Esophagus (tissue), 2 donors: ENCODE measurements around the gene ENTPD3. TPM values are rescaled to one million over a fixed set of nuclear protein-coding genes. Genes with fewer than 3 reads are reported as not detected.

Experiments
- H3K27ac ChIP-seq, 2 donors: one replicate each; pipeline ENCODE4 v1.5.1; 2013; ENCODE audit warnings: low read depth in 2 of 2, mild to moderate bottlenecking in 2 of 2, inconsistent platforms in 1 of 2, low read length in 1 of 2, moderate library complexity in 1 of 2
- H3K27me3 ChIP-seq, 2 donors: one replicate each; pipeline ENCODE4 v1.6.1; 2013; ENCODE audit warnings: low read length in 2 of 2, control low read depth in 1 of 2, mild to moderate bottlenecking in 1 of 2; ENCODE audit not compliant: insufficient read depth in 2 of 2, control insufficient read depth in 1 of 2
- H3K36me3 ChIP-seq, 2 donors: one replicate each; pipeline ENCODE4 v1.6.1; 2013; ENCODE audit warnings: low read length in 1 of 2; ENCODE audit not compliant: control insufficient read depth in 2 of 2, insufficient read depth in 2 of 2
- H3K4me1 ChIP-seq, 2 donors: one replicate each; pipeline ENCODE4 v1.6.1; 2013; ENCODE audit warnings: low read length in 1 of 2; ENCODE audit not compliant: control insufficient read depth in 2 of 2, insufficient read depth in 2 of 2
- H3K4me3 ChIP-seq, 2 donors: one replicate each; pipeline ENCODE4 v1.5.1; 2013; ENCODE audit warnings: low read length in 2 of 2, mild to moderate bottlenecking in 2 of 2, low read depth in 1 of 2, moderate library complexity in 1 of 2
- H3K9me3 ChIP-seq, 2 donors: one replicate each; pipeline ENCODE4 v1.6.1; 2013; ENCODE audit warnings: mild to moderate bottlenecking in 2 of 2, low read depth in 1 of 2, low read length in 1 of 2, moderate library complexity in 1 of 2; ENCODE audit not compliant: control insufficient read depth in 2 of 2, insufficient read depth in 1 of 2
- WGBS, 2 donors: extraction: QIAGEN DNeasy Blood & Tissue Kit; methylation state at CpG; one replicate each; pipeline ENCODE4 v1.1.7; 2013; 5-methylcytosine and 5-hydroxymethylcytosine counted together
- polyA plus RNA-seq, 2 donors: library from polyadenylated mRNA; stranded (reverse); fragments of 200-250 nt; gene quantifications; one replicate each; pipeline ENCODE4 v1.2.3, GENCODE V29; 2013
- donor health status: healthy with polysubstance abuse.
- donor health status: Bipolar disorder and iron deficiency.

Gene ENTPD3
- polyA plus RNA-seq, 2 donors, result 4.0 to 4.2 TPM

DNA sequence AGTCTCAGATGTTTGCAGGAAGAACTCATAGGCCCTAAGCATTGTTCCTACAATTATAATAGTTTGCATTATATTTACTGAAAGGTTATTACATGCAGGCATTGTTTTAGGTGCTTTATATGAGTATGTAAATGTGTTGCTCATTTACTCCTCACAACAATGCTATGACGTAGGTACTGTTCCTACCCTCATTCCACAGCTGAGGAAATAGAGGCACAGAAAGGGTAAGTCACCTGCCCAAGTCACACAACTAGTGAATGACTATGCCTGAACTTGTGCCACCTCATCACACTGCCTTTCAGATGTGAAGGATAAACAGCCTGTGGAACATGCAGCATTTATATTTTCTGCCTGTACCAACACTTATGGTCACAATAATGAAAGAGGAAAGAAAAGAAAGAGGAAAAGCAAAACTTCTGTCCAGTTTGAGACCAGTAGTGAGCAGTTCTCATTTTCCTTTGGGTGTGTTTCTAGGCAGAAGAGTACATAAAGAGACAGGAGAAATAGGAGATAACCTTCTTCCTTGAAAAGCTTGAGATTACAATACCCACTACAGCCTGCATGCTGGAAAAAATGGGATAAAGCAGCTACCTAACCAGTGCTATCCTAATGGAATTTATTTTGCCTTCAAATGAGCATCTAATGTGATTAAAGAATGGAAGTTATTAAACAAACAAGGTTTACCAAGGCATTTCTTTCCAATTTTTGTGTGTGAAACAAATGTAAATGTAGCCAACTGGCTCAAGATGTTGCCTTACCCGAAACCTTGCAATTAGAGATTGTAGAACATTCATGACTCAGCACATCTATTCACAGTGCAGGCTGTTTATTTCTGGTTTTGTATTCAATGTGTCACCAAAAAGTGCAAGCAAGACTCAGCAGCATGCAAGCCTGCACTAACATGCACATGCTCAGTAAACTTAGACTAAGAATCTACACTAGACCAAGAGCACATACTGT, 20.5 kb upstream of the ENTPD3 start:
- WGBS, 2 donors, result 42 to 53% methylated on average over 2 of the region's 2 CpGs
- no peaks in the 10 kb centered on the region for H3K4me1 ChIP-seq
- no peaks in the 10 kb centered on the region for H3K9me3 ChIP-seq
- H3K27ac ChIP-seq, result peak overlapping the region; percentile 33 to 71
- H3K27me3 ChIP-seq, result no peaks in the 10 kb centered on the region
- no peaks in the 10 kb centered on the region for H3K36me3 ChIP-seq
- no peak overlapping the region for H3K4me3 ChIP-seq

DNA sequence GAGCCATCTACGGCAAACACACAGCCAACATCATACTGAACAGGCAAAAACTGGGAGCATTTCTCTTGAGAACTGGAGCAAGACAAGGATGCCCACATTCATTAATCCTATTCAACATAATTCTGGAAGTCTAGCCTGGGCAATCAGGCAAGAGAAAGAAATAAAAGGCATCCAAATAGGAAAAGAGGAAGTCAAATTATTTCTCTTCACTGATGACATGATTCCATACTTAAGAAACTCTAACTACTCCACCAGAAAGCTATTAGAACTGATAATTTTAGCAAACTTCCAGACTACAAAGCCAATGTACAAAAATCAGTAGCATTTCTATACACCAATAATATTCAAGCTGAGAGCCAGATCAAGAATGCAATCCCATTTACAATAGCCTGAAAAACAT, 17.3 kb upstream of the ENTPD3 start:
- Histone ChIP-seq H3K27ac (no peak overlapping the region), H3K36me3 (no peaks in the 10 kb centered on the region), H3K4me3 (no peak overlapping the region), H3K4me1 (no peaks in the 10 kb centered on the region), H3K9me3 (no peaks in the 10 kb centered on the region), H3K27me3 (no peaks in the 10 kb centered on the region)
- WGBS, 2 donors, result 94 to 97% methylated on average over 1 of the region's 1 CpG

GRCh38 chr3:40377822-40378221, 9.2 kb upstream of the ENTPD3 start:
- H3K27me3 ChIP-seq, result no peaks in the 10 kb centered on the region
- no peak overlapping the region for H3K27ac ChIP-seq
- no peaks in the 10 kb centered on the region for H3K4me1 ChIP-seq
- no peaks in the 10 kb centered on the region for H3K9me3 ChIP-seq
- no peak overlapping the region for H3K4me3 ChIP-seq
- WGBS, 2 donors, result 77 to 89% methylated on average over 1 of the region's 1 CpG
- H3K36me3 ChIP-seq, result no peaks in the 10 kb centered on the region

DNA sequence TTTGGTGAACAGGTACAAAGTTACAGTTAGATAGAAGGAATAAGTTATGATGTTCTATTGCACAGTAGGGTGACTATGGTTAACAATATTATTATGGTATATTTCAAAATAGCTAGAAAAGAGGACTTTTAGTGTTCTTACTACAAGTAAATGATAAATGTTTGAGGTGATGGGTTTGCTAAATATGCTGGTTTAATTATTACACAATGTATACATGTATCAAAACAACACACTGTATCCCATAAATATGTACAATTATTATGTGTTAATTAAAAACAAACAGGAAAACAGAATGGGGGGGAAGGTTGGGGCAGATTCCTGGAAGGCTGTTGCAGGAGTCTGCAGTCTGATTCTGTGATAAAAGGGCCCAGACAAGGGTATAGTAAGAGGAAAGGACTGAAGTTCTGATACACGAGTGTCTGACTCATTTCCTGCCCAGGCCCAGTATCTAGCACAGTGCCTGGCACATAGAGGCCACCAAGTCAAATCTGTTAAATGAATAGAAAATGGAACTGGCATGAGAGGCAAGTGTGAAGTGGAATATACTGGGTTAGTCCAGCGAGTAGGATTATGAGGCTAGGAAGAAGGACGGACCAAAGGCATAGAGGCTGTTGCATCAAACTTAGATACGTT, 7.2 kb upstream of the ENTPD3 start:
- H3K4me1 ChIP-seq, result no peaks in the 10 kb centered on the region
- 77 to 79% methylated on average over 4 of the region's 4 CpGs for WGBS, 2 donors
- H3K36me3 ChIP-seq, result no peaks in the 10 kb centered on the region
- no peaks in the 10 kb centered on the region for H3K27me3 ChIP-seq
- no peak overlapping the region for H3K27ac ChIP-seq
- H3K9me3 ChIP-seq, result no peaks in the 10 kb centered on the region
- H3K4me3 ChIP-seq, result no peak overlapping the region

- H3K4me3 ChIP-seq, result no peak overlapping the region
- H3K27me3 ChIP-seq, result no peaks in the 10 kb centered on the region
- WGBS, 2 donors, result 79 to 80% methylated on average over 8 of the region's 8 CpGs
- no peak overlapping the region for H3K27ac ChIP-seq
- no peaks in the 10 kb centered on the region for H3K9me3 ChIP-seq
- no peaks in the 10 kb centered on the region for H3K36me3 ChIP-seq
- peaks cover 0 to 5% of the 10 kb centered on the region in 2 donors for H3K4me1 ChIP-seq
These were observed 4.9 kb upstream of the ENTPD3 start for GRCh38 chr3:40381904-40382616.

DNA sequence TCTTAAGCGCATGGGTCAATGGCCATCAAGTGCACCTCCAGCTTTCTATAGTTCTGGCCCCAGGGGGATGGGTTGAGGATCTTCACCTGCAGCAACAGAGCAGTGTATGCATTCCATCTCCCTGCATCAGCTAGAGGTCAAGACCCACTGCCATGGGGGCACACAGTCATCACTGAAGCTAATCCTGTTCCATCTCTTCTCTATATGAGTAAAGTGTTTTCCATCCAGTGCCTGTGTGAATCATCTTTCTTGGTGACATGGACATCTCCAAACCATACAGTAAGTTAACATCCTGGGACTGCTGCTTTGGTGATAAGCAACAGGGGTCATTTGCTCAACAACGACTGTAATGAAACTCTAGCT, 4.4 kb upstream of the ENTPD3 start:
- Histone ChIP-seq H3K9me3 (no peaks in the 10 kb centered on the region), H3K4me1 (peaks cover 3 to 5% of the 10 kb centered on the region in 2 donors), H3K27me3 (no peaks in the 10 kb centered on the region), H3K27ac (no peak overlapping the region), H3K4me3 (no peak overlapping the region), H3K36me3 (no peaks in the 10 kb centered on the region)
- WGBS, 2 donors, result 84% methylated on average over 2 of the region's 2 CpGs

GRCh38 chr3:40386213-40386612, 771 bp upstream of the ENTPD3 start:
- H3K27ac ChIP-seq, result no peak overlapping the region
- H3K27me3 ChIP-seq, result no peaks in the 10 kb centered on the region
- H3K36me3 ChIP-seq, result no peaks in the 10 kb centered on the region
- no peaks in the 10 kb centered on the region for H3K9me3 ChIP-seq
- peaks cover 3 to 5% of the 10 kb centered on the region in 2 donors for H3K4me1 ChIP-seq
- no peak overlapping the region for H3K4me3 ChIP-seq
- WGBS, 2 donors, result 90% methylated on average over 3 of the region's 3 CpGs

GRCh38 chr3:40387895-40388254, 891 bp downstream of the ENTPD3 start:
- H3K27ac ChIP-seq, result peak overlapping the region in 1 of 2 donors; percentile 45
- 46 to 60% methylated on average over 10 of the region's 10 CpGs for WGBS, 2 donors
- H3K27me3 ChIP-seq, result no peaks in the 10 kb centered on the region

GRCh38 chr3:40396406-40396805, 9.4 kb downstream of the ENTPD3 start:
- WGBS, 2 donors, result 71 to 78% methylated on average over 5 of the region's 5 CpGs
- H3K36me3 ChIP-seq, result peaks cover 2 to 4% of the 10 kb centered on the region in 2 donors
- no peaks in the 10 kb centered on the region for H3K4me1 ChIP-seq
- H3K9me3 ChIP-seq, result no peaks in the 10 kb centered on the region
- H3K27me3 ChIP-seq, result no peaks in the 10 kb centered on the region
- no peak overlapping the region for H3K4me3 ChIP-seq
- no peak overlapping the region for H3K27ac ChIP-seq

More at GRCh38 chr3:40387895-40388254, 891 bp downstream of the ENTPD3 start:
- Histone ChIP-seq H3K4me1 (peaks cover 3 to 5% of the 10 kb centered on the region in 2 donors), H3K9me3 (no peaks in the 10 kb centered on the region), H3K4me3 (peak overlapping the region in 1 of 2 donors; percentile 48), H3K36me3 (no peaks in the 10 kb centered on the region)
